Adrenal gland (tissue), 5 donors: ENCODE data around the gene MPLKIP.
"Not testable (repeated sequence)": the region's sequence is repeated elsewhere in the genome, so short reads cannot be mapped to it uniquely, and the experiment has no call there.

Experiments used
- CTCF ChIP-seq, 6 experiments: fragments of 450-650 bp in 4 of 6; fragments of 200-600 bp in 2 of 6; sonication (generic) in 1 of 6; IDR thresholded peaks; 1 replicate in 5 of 6; 2 replicates in 1 of 6; pipeline versions ENCODE4 v1.5.1 to v1.8.0; 2016 to 2021; ENCODE audit warnings: antibody characterized with exemption in 6 of 6, mild to moderate bottlenecking in 2 of 6, moderate library complexity in 1 of 6
- POLR2A ChIP-seq, 2 donors: fragments of 450-650 bp; IDR thresholded peaks; one replicate each; pipeline ENCODE4 v1.6.1; 2017; ENCODE audit warnings: antibody characterized with exemption in 2 of 2, mild to moderate bottlenecking in 2 of 2, moderate library complexity in 1 of 2
- donor health status: DM: no; HTN: no; CAD: no.

- TF ChIP-seq CTCF, POLR2A (IDR thresholded peaks at IDR 0.05): not testable (repeated sequence)
Measured at GRCh38 chr7:40145596-40146130, 11.2 kb upstream of the MPLKIP start.
